PC-9 (cell line): ENCODE measurements around the gene ITGB4. TPM values are rescaled to one million over a fixed set of nuclear protein-coding genes. Genes with fewer than 3 reads are reported as not detected.
A peak's percentile ranks its signal among the peaks of the same experiment; 100 is the strongest.

Experiments
- BruUV-seq: library from RNA; stranded (reverse); fragments of 400-500 nt; replicated peaks from 2 replicates; lab custom pipeline; 2021; lab: Mats Ljungman, UMichigan
- CTCF ChIA-PET: fragments of 300-600 bp; sonication (Branson Sonifier 250); formaldehyde crosslinking; loops from one replicate; lab custom pipeline; 2022; ENCODE audit warnings: antibody characterized with exemption; lab: Charles Lee
- POLR2A ChIA-PET: fragments of 300-600 bp; sonication (Branson Sonifier 250); formaldehyde crosslinking; loops from one replicate; lab custom pipeline; 2022; ENCODE audit warnings: antibody characterized with exemption; ENCODE audit not compliant: unreplicated experiment; lab: Charles Lee
- DNase-seq, 2 experiments: peaks; one replicate each; pipeline versions ENCODE4 v3.0.0 to v3.0.0-alpha.2; 2015 to 2022; ENCODE audit warnings: mixed read lengths in 1 of 2
- H2AFZ ChIP-seq: fragments of 200-600 bp; sonication (generic); 2 replicates; pipeline ENCODE4 v1.8.1; 2017; ENCODE audit warnings: antibody characterized with exemption
- H3F3A ChIP-seq: fragments of 200-600 bp; sonication (generic); 2 replicates; pipeline ENCODE4 v1.8.1; 2017; ENCODE audit warnings: antibody characterized with exemption, mild to moderate bottlenecking, low read depth; ENCODE audit not compliant: insufficient read depth
- H3K27ac ChIP-seq: fragments of 200-600 bp; sonication (generic); 2 replicates; pipeline ENCODE4 v1.6.1; 2016; ENCODE audit warnings: mixed run types
- H3K27me3 ChIP-seq: fragments of 200-600 bp; sonication (generic); 2 replicates; pipeline ENCODE4 v1.6.1; 2016; ENCODE audit warnings: low read depth, mixed run types; ENCODE audit not compliant: insufficient read depth
- H3K36me3 ChIP-seq: fragments of 200-600 bp; sonication (generic); 2 replicates; pipeline ENCODE4 v1.6.1; 2016; ENCODE audit warnings: low read depth, mixed run types
- H3K4me1 ChIP-seq: fragments of 200-600 bp; sonication (generic); replicated peaks from 2 replicates; pipeline ENCODE4 v1.6.1; 2016; ENCODE audit warnings: mixed run types; ENCODE audit not compliant: insufficient read depth
- H3K4me2 ChIP-seq: fragments of 200-600 bp; sonication (generic); 2 replicates; pipeline ENCODE4 v1.6.1; 2017; ENCODE audit warnings: mixed run types
- H3K4me3 ChIP-seq: fragments of 200-600 bp; sonication (generic); 2 replicates; pipeline ENCODE4 v1.6.1; 2016; ENCODE audit warnings: mixed run types
- H3K79me2 ChIP-seq: fragments of 200-600 bp; sonication (generic); 2 replicates; pipeline ENCODE4 v1.6.1; 2017; ENCODE audit warnings: low read depth, mixed run types
- H3K9me2 ChIP-seq: fragments of 200-600 bp; sonication (generic); 2 replicates; pipeline ENCODE4 v1.8.1; 2017; ENCODE audit warnings: mild to moderate bottlenecking; ENCODE audit not compliant: insufficient read depth
- H3K9me3 ChIP-seq: fragments of 200-600 bp; sonication (generic); 2 replicates; pipeline ENCODE4 v1.8.1; 2016; ENCODE audit warnings: low read depth; ENCODE audit not compliant: insufficient read depth
- H4K20me1 ChIP-seq: fragments of 200-600 bp; sonication (generic); 2 replicates; pipeline ENCODE4 v1.8.1; 2017; ENCODE audit not compliant: insufficient read depth
- CTCF ChIP-seq: fragments of 200-600 bp; sonication (generic); conservative IDR thresholded peaks from 2 replicates; pipeline ENCODE4 v1.6.1; 2017; ENCODE audit warnings: mixed run types, antibody characterized with exemption, mild to moderate bottlenecking, moderate library complexity
- EZH2 ChIP-seq: fragments of 200-600 bp; sonication (generic); IDR thresholded peaks from 2 replicates; pipeline ENCODE4 v1.8.0; 2017; ENCODE audit warnings: antibody characterized with exemption, low read depth
- intact Hi-C: fragments of 100-400 bp; cut with micrococcal nuclease; formaldehyde crosslinking; loops from one replicate; pipeline ENCODE4 v1.10.0; 2022; ENCODE audit not compliant: unreplicated experiment
- total RNA-seq: library from RNA; stranded (reverse); gene quantifications from 2 replicates; pipeline ENCODE4 v1.2.3, GENCODE V29; 2021

The ITGB4 gene
- total RNA-seq, 1 experiment from 2014 or later: 461 TPM

GRCh38 chr17:75762513-75763268 lies 41.4 kb downstream of the ITGB4 start:
- Histone ChIP-seq H3K27ac (no peak overlapping the region), H3K4me2 (no peak overlapping the region), H4K20me1 (no peaks in the 10 kb centered on the region; the same call in 1 of the 2 replicates), H2AFZ (no peak overlapping the region), H3K9me2 (no peaks in the 10 kb centered on the region), H3K9me3 (no peaks in the 10 kb centered on the region), H3K4me1 (peaks cover 9% of the 10 kb centered on the region; the same call in 1 of the 2 replicates), H3F3A (peaks cover 52% of the 10 kb centered on the region), H3K79me2 (no peaks in the 10 kb centered on the region), H3K27me3 (no peaks in the 10 kb centered on the region), H3K36me3 (no peaks in the 10 kb centered on the region), H3K4me3 (no peak overlapping the region)
- ChIA-PET CTCF (interaction anchor here (0.6 to 0.7 kb wide), 4 partner anchors 17 to 85 kb away, joined by 3 to 17 read pairs (median 5); no protein-coding TSS in a partner anchor), POLR2A (interaction anchor here (0.6 to 1.3 kb wide), 6 partner anchors 17 to 535 kb away, joined by 3 to 7 read pairs (median 6); a partner anchor contains a TSS)
- DNase-seq: no peak
- BruUV-seq: no TSS peak
- intact Hi-C loops: no loop called here
- TF ChIP-seq CTCF (no peak), EZH2 (no peak)

- Histone ChIP-seq H3K4me1 (peaks cover 9% of the 10 kb centered on the region; the same call in 1 of the 2 replicates), H3K9me3 (no peaks in the 10 kb centered on the region), H3K4me3 (no peak overlapping the region), H3K27ac (no peak overlapping the region), H3K9me2 (no peaks in the 10 kb centered on the region), H3K79me2 (no peaks in the 10 kb centered on the region), H3F3A (peaks cover 52% of the 10 kb centered on the region), H3K4me2 (no peak overlapping the region), H4K20me1 (no peaks in the 10 kb centered on the region; the same call in 1 of the 2 replicates), H2AFZ (no peak overlapping the region), H3K36me3 (no peaks in the 10 kb centered on the region), H3K27me3 (no peaks in the 10 kb centered on the region)
- TF ChIP-seq EZH2: no peak
- no peak for TF ChIP-seq CTCF
- POLR2A ChIA-PET: interaction anchor here (0.8 to 1.3 kb wide), 2 partner anchors 17 to 535 kb away, joined by 4 to 7 read pairs; no protein-coding TSS in a partner anchor
- intact Hi-C loops: no loop called here
- CTCF ChIA-PET: interaction anchor here (0.5 kb wide), 1 partner anchor 133 kb away, joined by 11 read pairs; the partner anchor contains the start of gene TRIM65
- no peak for DNase-seq
- BruUV-seq: no TSS peak
Measured at GRCh38 chr17:75763269-75763607, 42.0 kb downstream of the ITGB4 start.

- POLR2A ChIA-PET: interaction anchor here (0.6 to 1.3 kb wide), 2 partner anchors 8 to 16 kb away, joined by 7 to 15 read pairs; no protein-coding TSS in a partner anchor
- Histone ChIP-seq H3K27me3 (no peaks in the 10 kb centered on the region), H3K27ac (no peak overlapping the region), H3K9me3 (no peaks in the 10 kb centered on the region), H3F3A (peaks cover 50% of the 10 kb centered on the region), H3K79me2 (no peaks in the 10 kb centered on the region), H3K4me3 (peak overlapping the region; percentile 87), H3K4me2 (peak overlapping the region; percentile 93), H4K20me1 (no peaks in the 10 kb centered on the region; the same call in 1 of the 2 replicates), H2AFZ (peak overlapping the region; percentile 80), H3K9me2 (no peaks in the 10 kb centered on the region), H3K4me1 (peaks cover 9% of the 10 kb centered on the region; the same call in 1 of the 2 replicates), H3K36me3 (no peaks in the 10 kb centered on the region)
- intact Hi-C loops: loop anchor here (2.0 kb wide), 1 partner anchor 131 kb away; no protein-coding TSS in a partner anchor
- BruUV-seq: no TSS peak
- CTCF ChIA-PET: interaction anchor here (0.5 to 1.2 kb wide), 4 partner anchors 13 to 242 kb away, joined by 3 to 11 read pairs (median 4); partner anchors contain the start of gene TRIM65
- no peak for TF ChIP-seq EZH2
- TF ChIP-seq CTCF: no peak
- no peak for DNase-seq
Measured at GRCh38 chr17:75763613-75764416, 42.6 kb downstream of the ITGB4 start.
